HL-60 (cell line): ENCODE measurements around the gene USP48.

ENCODE experiments used
- DNase-seq, 2 experiments: peaks; one replicate each; pipeline ENCODE4 v3.0.0-alpha.2; 2010 to 2020; ENCODE audit warnings: low read depth in 1 of 2, low spot score in 1 of 2
- H3K27ac ChIP-seq: fragments of 250-450 bp; sonication (Bioruptor Pico); replicated peaks from 2 replicates; pipeline ENCODE4 v1.5.1; 2020; ENCODE audit warnings: mild to moderate bottlenecking, moderate library complexity
- H3K27me3 ChIP-seq: fragments of 250-450 bp; sonication (Bioruptor Pico); 2 replicates; pipeline ENCODE4 v1.5.1; 2021; ENCODE audit warnings: mild to moderate bottlenecking, moderate library complexity; ENCODE audit not compliant: insufficient read depth, poor library complexity, severe bottlenecking
- H3K4me3 ChIP-seq: replicated peaks from 2 replicates; pipeline ENCODE4 v1.5.1; 2011; ENCODE audit warnings: mild to moderate bottlenecking, control low read depth, low read length; ENCODE audit not compliant: insufficient read depth
- CTCF ChIP-seq: IDR thresholded peaks from one replicate; pipeline ENCODE4 v1.5.1; 2011; ENCODE audit warnings: low read length, control low read depth, inconsistent platforms; ENCODE audit not compliant: insufficient read depth
- GABPA ChIP-seq: IDR thresholded peaks from 2 replicates; pipeline ENCODE4 v1.6.1; 2012; ENCODE audit warnings: low read depth
- POLR2AphosphoS5 ChIP-seq: IDR thresholded peaks from 2 replicates; pipeline ENCODE4 v1.6.1; 2012; ENCODE audit warnings: low read depth
- REST ChIP-seq: IDR thresholded peaks from 2 replicates; pipeline ENCODE4 v1.6.1; 2012; ENCODE audit warnings: low read depth; ENCODE audit not compliant: insufficient replicate concordance
- SPI1 ChIP-seq: IDR thresholded peaks from 2 replicates; pipeline ENCODE4 v1.6.1; 2012; ENCODE audit warnings: low read depth, mild to moderate bottlenecking, borderline replicate concordance

USP48 gene

GRCh38 chr1:21693732-21694131, 89.2 kb downstream of the USP48 start:
- no peaks in the 10 kb centered on the region for H3K27me3 ChIP-seq
- H3K27ac ChIP-seq, result no peak overlapping the region
- DNase-seq, result no peak
- no peak overlapping the region for H3K4me3 ChIP-seq
- TF ChIP-seq POLR2AphosphoS5 (no peak), CTCF (no peak), REST (no peak), GABPA (no peak), SPI1 (no peak)

- Histone ChIP-seq H3K4me3 (no peak overlapping the region), H3K27me3 (no peaks in the 10 kb centered on the region), H3K27ac (no peak overlapping the region)
- DNase-seq, result no peak
- TF ChIP-seq SPI1 (no peak), POLR2AphosphoS5 (no peak), GABPA (no peak), CTCF (no peak), REST (no peak)
Observed at GRCh38 chr1:21691739-21692138, 91.2 kb downstream of the USP48 start.

GRCh38 chr1:21689661-21690372, 93.1 kb downstream of the USP48 start:
- DNase-seq, result no peak
- TF ChIP-seq REST, result no peak
- no peak for TF ChIP-seq POLR2AphosphoS5
- TF ChIP-seq GABPA, result no peak
- no peak for TF ChIP-seq SPI1
- TF ChIP-seq CTCF, result no peak
- H3K4me3 ChIP-seq, result no peak overlapping the region
- no peak overlapping the region for H3K27ac ChIP-seq
- no peaks in the 10 kb centered on the region for H3K27me3 ChIP-seq
